GM18520 (cell line): ENCODE measurements around the gene MIEF2.
"Not testable (repeated sequence)": the region's sequence is repeated elsewhere in the genome, so short reads cannot be mapped to it uniquely, and the experiment has no call there.

Source experiments
- ATAC-seq: cut with Tn5 transposase; IDR thresholded peaks from one replicate; pipeline ENCODE4 v1.9.1; 2021; ENCODE audit not compliant: unreplicated experiment

MIEF2 gene

GRCh38 chr17:18281788-18282187 lies 21.3 kb downstream of the MIEF2 start:
- ATAC-seq = no peak

- ATAC-seq = no peak
Measured at GRCh38 chr17:18285296-18285695, 24.8 kb downstream of the MIEF2 start.

- no peak for ATAC-seq
Measured at GRCh38 chr17:18291718-18292540, 31.5 kb downstream of the MIEF2 start.

GRCh38 chr17:18298061-18298460 lies 37.6 kb downstream of the MIEF2 start:
- ATAC-seq = not testable (repeated sequence)

- ATAC-seq = no peak
Measured at GRCh38 chr17:18300725-18301480, 40.4 kb downstream of the MIEF2 start.

GRCh38 chr17:18303206-18303605 lies 42.7 kb downstream of the MIEF2 start:
- not testable (repeated sequence) for ATAC-seq

GRCh38 chr17:18309202-18309601 lies 48.7 kb downstream of the MIEF2 start:
- ATAC-seq = no peak

GRCh38 chr17:18314059-18314730 lies 53.7 kb downstream of the MIEF2 start:
- ATAC-seq = no peak

GRCh38 chr17:18314731-18315561 lies 54.5 kb downstream of the MIEF2 start, which contains the start of the genes SMCR8 and TOP3A:
Gene SMCR8 (plus strand): TSS chr17:18315293. CDS start chr17:18315790, 497 bp downstream.
Gene TOP3A (minus strand): TSS chr17:18314994. CDS start chr17:18314778, 216 bp downstream.
- ATAC-seq = peak; percentile 76

- ATAC-seq = no peak
Measured at GRCh38 chr17:18315562-18315922, 55.1 kb downstream of the MIEF2 start.

GRCh38 chr17:18315961-18316360 lies 55.5 kb downstream of the MIEF2 start:
- no peak for ATAC-seq
